Measurements from ENCODE around the gene PLPPR3.

PLPPR3 gene

GRCh38 chr19:795073-795611 lies 26.6 kb downstream of the PLPPR3 start:
- no peak for DNase-seq

GRCh38 chr19:793806-794205 lies 27.9 kb downstream of the PLPPR3 start:
- no peak for DNase-seq

GRCh38 chr19:792306-792885 lies 29.4 kb downstream of the PLPPR3 start:
- DNase-seq = no peak

GRCh38 chr19:791567-792305 lies 30.0 kb downstream of the PLPPR3 start:
- no peak for DNase-seq

- no peak for DNase-seq
These were observed 30.7 kb downstream of the PLPPR3 start for GRCh38 chr19:791007-791566.

GRCh38 chr19:789701-790060 lies 32.1 kb downstream of the PLPPR3 start:
- DNase-seq = no peak

- no peak for DNase-seq
These were observed 32.6 kb downstream of the PLPPR3 start for GRCh38 chr19:788983-789700.

- DNase-seq = no peak
These were observed 33.1 kb downstream of the PLPPR3 start for GRCh38 chr19:788686-788982.

GRCh38 chr19:787536-787935 lies 34.2 kb downstream of the PLPPR3 start:
- no peak for DNase-seq

- DNase-seq = no peak
These were observed 37.2 kb downstream of the PLPPR3 start for GRCh38 chr19:784541-784940.

- DNase-seq = no peak
These were observed 38.7 kb downstream of the PLPPR3 start for GRCh38 chr19:782878-783668.

GRCh38 chr19:782185-782877 lies 39.4 kb downstream of the PLPPR3 start:
- DNase-seq = no peak

- no peak for DNase-seq
These were observed 40.0 kb downstream of the PLPPR3 start for GRCh38 chr19:781800-782184.

- DNase-seq = no peak
These were observed 40.8 kb downstream of the PLPPR3 start for GRCh38 chr19:780935-781334.

- no peak for DNase-seq
These were observed 42.7 kb downstream of the PLPPR3 start for GRCh38 chr19:778910-779653.

- no peak for DNase-seq
These were observed 45.2 kb downstream of the PLPPR3 start for GRCh38 chr19:776549-776948.

- DNase-seq = no peak
These were observed 48.9 kb downstream of the PLPPR3 start for GRCh38 chr19:772730-773436.

GRCh38 chr19:772063-772462 lies 49.7 kb downstream of the PLPPR3 start:
- no peak for DNase-seq

- no peak for DNase-seq
These were observed 50.4 kb downstream of the PLPPR3 start for GRCh38 chr19:771332-771785.

- no peak for DNase-seq
These were observed 52.1 kb downstream of the PLPPR3 start for GRCh38 chr19:769616-770015.

- no peak for DNase-seq
These were observed 53.3 kb downstream of the PLPPR3 start for GRCh38 chr19:768424-768823.
